ENCODE results near the gene CHST13. TPM values are rescaled to one million over a fixed set of nuclear protein-coding genes. Genes with fewer than 3 reads are reported as not detected.
A peak's percentile ranks its signal among the peaks of the same experiment; 100 is the strongest.

The CHST13 gene
- total and polyA plus RNA-seq, 7 donors: 0.25 to 0.66 (median 0.53) TPM; not detected in 3

DNA sequence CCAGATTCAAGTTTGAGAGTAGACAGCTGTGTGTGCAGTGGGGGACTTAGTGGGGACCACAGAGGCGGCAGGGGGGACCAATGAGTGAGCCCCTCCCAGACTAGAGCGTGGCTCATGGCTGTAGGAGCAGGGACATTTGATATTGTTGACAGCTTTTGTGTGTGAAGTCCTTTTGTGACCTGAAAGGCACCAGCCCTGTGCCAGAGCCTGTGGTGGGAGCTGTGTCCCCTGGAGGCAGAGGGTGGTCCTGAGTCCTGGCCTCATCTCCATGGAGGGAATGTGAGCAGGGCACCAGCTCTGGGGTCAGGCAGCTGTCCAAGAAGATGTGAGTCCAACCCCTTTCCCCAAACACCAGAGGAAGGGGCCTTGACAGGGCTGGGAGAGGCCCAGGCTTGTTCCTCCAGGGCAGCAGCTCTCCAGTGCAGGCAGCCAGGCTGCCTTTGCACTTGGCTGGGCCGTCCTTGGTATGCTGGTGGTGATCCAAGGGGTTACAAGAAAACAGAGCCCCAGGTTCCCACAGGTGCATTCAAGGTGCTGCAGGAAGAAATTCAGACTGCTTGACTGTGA, 44.9 kb downstream of the CHST13 start:
- Histone ChIP-seq H3K27me3 (peaks cover 0 to 5% (median 0%) of the 10 kb centered on the region in 3 donors), H3K36me3 (no peaks in the 10 kb centered on the region), H3K4me3 (no peak overlapping the region), H3K27ac (no peak overlapping the region), H3K9me3 (no peaks in the 10 kb centered on the region), H3K4me1 (no peaks in the 10 kb centered on the region)
- intact Hi-C loops (cut with DNase I): no loop called here
- DNase-seq: no peak
- 75 to 80% methylated on average over 3 of the region's 3 CpGs for whole genome bisulfite sequencing, 2 donors
- TF ChIP-seq POLR2AphosphoS5 (IDR thresholded peaks at IDR 0.05): no peak

DNA sequence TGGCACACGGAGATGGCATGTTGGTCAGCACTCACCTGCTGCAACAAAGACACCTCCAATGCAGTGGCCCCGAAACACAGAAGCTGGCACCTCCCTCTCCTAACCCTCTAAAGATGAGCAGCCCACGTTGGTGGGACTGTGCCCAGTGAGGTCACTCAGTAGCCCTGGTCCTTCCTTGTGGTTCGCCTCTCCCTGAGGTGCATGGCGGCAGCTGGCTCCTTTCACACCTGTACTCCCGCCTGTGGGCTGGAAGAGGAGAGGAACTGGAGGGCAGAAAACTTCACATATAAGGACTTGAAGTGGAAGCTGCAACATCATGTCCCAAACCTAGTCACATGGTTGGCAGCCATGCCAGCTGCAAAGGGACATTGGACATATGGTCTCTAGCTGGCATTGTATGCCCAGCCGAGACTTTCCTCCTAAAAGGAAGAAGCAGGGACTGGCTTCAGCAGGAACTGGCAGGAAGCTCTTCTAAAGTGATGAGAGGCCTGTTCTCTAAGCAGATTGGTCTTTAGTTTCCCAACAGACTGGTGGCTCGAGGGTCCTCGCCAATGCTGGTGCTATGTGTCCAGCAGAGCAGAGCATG, 45.5 kb downstream of the CHST13 start:
- WGBS, 2 donors: 86 to 88% methylated on average over 9 of the region's 9 CpGs
- intact Hi-C loops (cut with DNase I): no loop called here
- no peak for DNase-seq

DNA sequence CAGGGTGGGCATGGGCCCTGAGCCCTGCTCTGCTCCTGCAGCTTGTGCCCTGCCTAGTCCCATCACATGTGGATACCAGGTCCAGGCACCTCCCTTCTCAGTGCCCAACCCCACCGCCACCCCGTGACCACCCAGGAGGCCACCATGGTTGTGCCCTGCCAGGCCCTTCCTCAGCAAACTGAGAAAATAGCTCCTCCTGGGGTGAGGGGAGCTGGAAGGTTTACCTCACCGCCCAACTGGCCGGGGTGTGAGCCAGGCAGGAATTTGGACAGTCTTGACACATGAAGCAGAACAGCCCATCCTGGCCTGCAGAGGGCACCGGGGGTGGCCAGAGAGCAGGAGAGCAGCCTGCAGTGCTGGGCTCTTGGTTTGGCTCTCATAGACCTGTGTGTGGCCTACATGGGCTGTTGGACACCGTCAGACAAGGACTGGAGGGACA, 46.2 kb downstream of the CHST13 start:
- TF ChIP-seq POLR2A (IDR thresholded peaks at IDR 0.05): no peak
- no peak for TF ChIP-seq POLR2AphosphoS5 (IDR thresholded peaks at IDR 0.05)
- TF ChIP-seq, protein P1, sequence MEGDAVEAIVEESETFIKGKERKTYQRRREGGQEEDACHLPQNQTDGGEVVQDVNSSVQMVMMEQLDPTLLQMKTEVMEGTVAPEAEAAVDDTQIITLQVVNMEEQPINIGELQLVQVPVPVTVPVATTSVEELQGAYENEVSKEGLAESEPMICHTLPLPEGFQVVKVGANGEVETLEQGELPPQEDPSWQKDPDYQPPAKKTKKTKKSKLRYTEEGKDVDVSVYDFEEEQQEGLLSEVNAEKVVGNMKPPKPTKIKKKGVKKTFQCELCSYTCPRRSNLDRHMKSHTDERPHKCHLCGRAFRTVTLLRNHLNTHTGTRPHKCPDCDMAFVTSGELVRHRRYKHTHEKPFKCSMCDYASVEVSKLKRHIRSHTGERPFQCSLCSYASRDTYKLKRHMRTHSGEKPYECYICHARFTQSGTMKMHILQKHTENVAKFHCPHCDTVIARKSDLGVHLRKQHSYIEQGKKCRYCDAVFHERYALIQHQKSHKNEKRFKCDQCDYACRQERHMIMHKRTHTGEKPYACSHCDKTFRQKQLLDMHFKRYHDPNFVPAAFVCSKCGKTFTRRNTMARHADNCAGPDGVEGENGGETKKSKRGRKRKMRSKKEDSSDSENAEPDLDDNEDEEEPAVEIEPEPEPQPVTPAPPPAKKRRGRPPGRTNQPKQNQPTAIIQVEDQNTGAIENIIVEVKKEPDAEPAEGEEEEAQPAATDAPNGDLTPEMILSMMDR (IDR thresholded peaks at IDR 0.05): no peak
- no peak for TF ChIP-seq EP300 (IDR thresholded peaks at IDR 0.05)
- Histone ChIP-seq H3K4me1 (no peaks in the 10 kb centered on the region), H3K36me3 (no peaks in the 10 kb centered on the region), H3K27ac (no peak overlapping the region), H3K9me3 (no peaks in the 10 kb centered on the region), H3K27me3 (peaks cover 0 to 5% (median 0%) of the 10 kb centered on the region in 3 donors), H3K4me3 (no peak overlapping the region)
- 84 to 86% methylated on average over 6 of the region's 6 CpGs for WGBS, 2 donors
- intact Hi-C loops (cut with DNase I): no loop called here
- no peak for DNase-seq

More for the DNA sequence above, 45.5 kb downstream of the CHST13 start:
- TF ChIP-seq EP300 (IDR thresholded peaks at IDR 0.05) (no peak), POLR2A (IDR thresholded peaks at IDR 0.05) (no peak), POLR2AphosphoS5 (IDR thresholded peaks at IDR 0.05) (no peak)
- TF ChIP-seq, protein P1 (IDR thresholded peaks at IDR 0.05): no peak
- Histone ChIP-seq H3K4me1 (no peaks in the 10 kb centered on the region), H3K9me3 (no peaks in the 10 kb centered on the region), H3K36me3 (no peaks in the 10 kb centered on the region), H3K4me3 (no peak overlapping the region), H3K27ac (no peak overlapping the region), H3K27me3 (peaks cover 0 to 5% (median 0%) of the 10 kb centered on the region in 3 donors)

DNA sequence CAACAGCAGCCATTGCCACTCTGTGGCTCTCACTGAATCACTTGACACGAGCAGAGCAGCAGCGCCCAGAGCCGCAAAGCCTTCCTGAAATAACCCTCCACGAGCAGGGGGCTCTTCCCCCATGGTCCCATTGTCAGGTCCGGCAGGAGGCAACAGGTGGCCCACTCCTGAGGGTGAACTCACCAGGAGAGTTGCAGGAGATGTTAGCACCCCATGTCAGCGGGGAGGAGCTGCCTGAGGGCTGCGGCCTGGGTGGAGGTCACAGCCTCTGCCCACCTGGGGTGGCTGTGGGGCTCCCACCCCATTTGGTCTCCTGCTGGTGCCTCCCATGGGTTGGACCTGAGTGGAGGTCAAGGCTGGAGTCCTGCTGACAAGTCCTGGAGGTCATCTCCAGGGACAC, 47.1 kb downstream of the CHST13 start:
- Histone ChIP-seq H3K9me3 (no peaks in the 10 kb centered on the region), H3K27me3 (peaks cover 0 to 5% (median 0%) of the 10 kb centered on the region in 3 donors), H3K27ac (no peak overlapping the region), H3K4me3 (no peak overlapping the region), H3K36me3 (no peaks in the 10 kb centered on the region), H3K4me1 (no peaks in the 10 kb centered on the region)
- intact Hi-C loops (cut with DNase I): no loop called here
- TF ChIP-seq EP300 (IDR thresholded peaks at IDR 0.05) (no peak), POLR2AphosphoS5 (IDR thresholded peaks at IDR 0.05) (no peak), POLR2A (IDR thresholded peaks at IDR 0.05) (no peak)
- TF ChIP-seq, protein P1 (IDR thresholded peaks at IDR 0.05): no peak
- DNase-seq: no peak
- 92 to 95% methylated on average over 7 of the region's 7 CpGs for WGBS, 2 donors

DNA sequence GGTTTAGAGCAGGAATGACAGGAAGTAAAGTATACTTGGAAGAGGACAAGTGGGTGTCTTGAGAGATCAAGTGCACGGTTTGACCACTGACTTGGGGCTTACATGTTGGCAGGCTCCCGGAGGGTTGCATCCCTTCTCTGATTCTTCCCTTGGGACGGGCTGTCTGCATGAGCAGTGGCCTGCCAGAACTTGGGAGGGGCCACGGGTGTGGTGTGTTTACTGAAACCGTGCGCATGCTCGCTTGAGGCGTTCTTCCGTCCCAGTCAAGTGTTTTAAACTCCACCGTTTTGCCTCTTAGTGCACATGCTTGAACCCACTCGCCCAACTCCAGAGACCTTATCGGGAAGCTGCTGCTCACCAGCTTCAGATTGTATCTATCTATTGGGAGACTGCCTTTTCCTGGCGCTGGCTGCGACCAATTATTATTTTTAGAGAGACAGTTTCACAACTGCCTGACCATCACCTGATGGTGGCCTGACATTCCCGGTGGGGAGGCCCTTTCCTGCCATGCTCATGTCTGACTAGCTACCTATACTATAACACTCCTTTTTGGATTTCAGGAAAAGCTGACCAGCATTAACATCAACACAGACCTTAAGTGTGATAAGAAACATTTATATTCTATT, 49.6 kb downstream of the CHST13 start:
- no peaks in the 10 kb centered on the region for H3K4me1 ChIP-seq
- TF ChIP-seq POLR2A (IDR thresholded peaks at IDR 0.05) (no peak), POLR2AphosphoS5 (IDR thresholded peaks at IDR 0.05) (no peak), EP300 (IDR thresholded peaks at IDR 0.05) (no peak)
- TF ChIP-seq, protein P1 (IDR thresholded peaks at IDR 0.05): no peak
- H3K27ac ChIP-seq: no peak overlapping the region
- no peaks in the 10 kb centered on the region for H3K27me3 ChIP-seq
- 16 to 71% methylated on average over 15 of the region's 15 CpGs for WGBS, 2 donors
- no peaks in the 10 kb centered on the region for H3K9me3 ChIP-seq
- intact Hi-C loops (cut with DNase I): no loop called here
- H3K4me3 ChIP-seq: peak overlapping the region in 1 of 4 donors; percentile 13
- H3K36me3 ChIP-seq: no peaks in the 10 kb centered on the region
- DNase-seq: no peak

All from sigmoid colon (tissue), 7 donors.